H1 (cell line): ENCODE measurements around the gene TRAF1. TPM values are rescaled to one million over a fixed set of nuclear protein-coding genes. Genes with fewer than 3 reads are reported as not detected.

Experiments used
- CTCF ChIA-PET: fragments of 300-600 bp; sonication (Branson Sonifier 250); formaldehyde crosslinking; loops from one replicate; lab custom pipeline; 2021; ENCODE audit not compliant: partially characterized antibody; lab: Charles Lee
- POLR2A ChIA-PET: fragments of 300-600 bp; sonication (Branson Sonifier 250); formaldehyde crosslinking; loops from one replicate; lab custom pipeline; 2021; ENCODE audit warnings: inconsistent platforms; ENCODE audit not compliant: partially characterized antibody; lab: Charles Lee
- DNase-seq, 2 experiments: peaks; one replicate each; pipeline versions ENCODE4 v3.0.0 to v3.0.0-alpha.2; 2010 to 2022; ENCODE audit warnings: low spot score in 2 of 2, low read depth in 1 of 2, mixed read lengths in 1 of 2
- FAIRE-seq: peaks from 2 replicates; lab custom pipeline; 2011; peaks lifted over from hg19 to GRCh38; lab: Jason Lieb, UNC
- H2AFZ ChIP-seq: 2 replicates; pipeline ENCODE4 v1.8.1; 2012; ENCODE audit warnings: low read length, inconsistent platforms
- H2AK5ac ChIP-seq: 2 replicates; pipeline ENCODE4 v1.6.1; 2013; ENCODE audit warnings: low read depth, low read length
- H2BK120ac ChIP-seq: replicated peaks from 2 replicates; pipeline ENCODE3; 2013; ENCODE audit warnings: low read depth, low read length, inconsistent platforms
- H2BK12ac ChIP-seq: 2 replicates; pipeline ENCODE4 v1.6.1; 2013; ENCODE audit warnings: low read depth, low read length
- H2BK15ac ChIP-seq: 2 replicates; pipeline ENCODE4 v1.6.1; 2013; ENCODE audit warnings: low read length
- H2BK20ac ChIP-seq: 2 replicates; pipeline ENCODE4 v1.6.1; 2013; ENCODE audit warnings: low read length
- H2BK5ac ChIP-seq: 2 replicates; pipeline ENCODE4 v1.6.1; 2013; ENCODE audit warnings: low read depth, low read length
- H3K14ac ChIP-seq: 2 replicates; pipeline ENCODE4 v1.6.1; 2013; ENCODE audit warnings: inconsistent platforms; ENCODE audit not compliant: insufficient read length
- H3K18ac ChIP-seq: 2 replicates; pipeline ENCODE4 v1.6.1; 2013; ENCODE audit warnings: low read length; ENCODE audit errors: extremely low read depth
- H3K23ac ChIP-seq: 2 replicates; pipeline ENCODE4 v1.6.1; 2013; ENCODE audit warnings: inconsistent platforms; ENCODE audit not compliant: insufficient read length
- H3K23me2 ChIP-seq: 2 replicates; pipeline ENCODE4 v1.6.1; 2013; ENCODE audit warnings: low read depth, low read length
- H3K27ac ChIP-seq: 2 replicates; pipeline ENCODE4 v1.6.1; 2011; ENCODE audit warnings: low read depth, low read length, inconsistent platforms
- H3K27me3 ChIP-seq, 4 experiments: replicated peaks in 1 of 4; 1 replicate in 1 of 4; 2 replicates in 3 of 4; pipeline versions ENCODE4 v1.6.1 to v1.8.1; 2011 to 2013; ENCODE audit warnings: low read length in 3 of 4, mild to moderate bottlenecking in 3 of 4, inconsistent platforms in 2 of 4, mixed read lengths in 2 of 4, moderate library complexity in 1 of 4; ENCODE audit not compliant: control insufficient read depth in 3 of 4, insufficient read depth in 3 of 4; ENCODE audit errors: extremely low read depth in 1 of 4
- H3K36me3 ChIP-seq, 4 experiments: 2 replicates each; pipeline versions ENCODE4 v1.6.1 to v1.8.1; 2011 to 2013; ENCODE audit warnings: mild to moderate bottlenecking in 4 of 4, low read length in 3 of 4, moderate library complexity in 2 of 4, control low read depth in 1 of 4, inconsistent platforms in 1 of 4; ENCODE audit not compliant: insufficient read depth in 4 of 4, control insufficient read depth in 2 of 4
- H3K4ac ChIP-seq: replicated peaks from 2 replicates; pipeline ENCODE3; 2013; ENCODE audit warnings: low read length, low read depth, mixed read lengths, inconsistent platforms; ENCODE audit not compliant: insufficient read length
- H3K4me1 ChIP-seq, 4 experiments: replicated peaks in 1 of 4; 1 replicate in 1 of 4; 2 replicates in 3 of 4; pipeline versions ENCODE4 v1.6.1 to v1.8.1; 2011 to 2013; ENCODE audit warnings: low read length in 3 of 4, inconsistent platforms in 2 of 4, mixed read lengths in 1 of 4; ENCODE audit not compliant: insufficient read depth in 4 of 4, control insufficient read depth in 3 of 4
- H3K4me2 ChIP-seq, 2 experiments: 2 replicates each; pipeline versions ENCODE4 v1.6.1 to v1.8.1; 2011 to 2013; ENCODE audit warnings: low read depth in 2 of 2, low read length in 2 of 2, control low read depth in 1 of 2, inconsistent platforms in 1 of 2, mild to moderate bottlenecking in 1 of 2; ENCODE audit not compliant: insufficient read depth in 1 of 2
- H3K4me3 ChIP-seq, 4 experiments: fragments of 200-600, 300-600 bp in 1 of 4; sonication (generic), shearing (Covaris generic), sonication (Bioruptor Twin) in 1 of 4; 2 replicates each; pipeline versions ENCODE4 v1.5.1 to v1.8.1; 2011 to 2016; ENCODE audit warnings: low read length in 4 of 4, low read depth in 3 of 4, control low read depth in 2 of 4, inconsistent platforms in 2 of 4, mild to moderate bottlenecking in 2 of 4, mixed read lengths in 1 of 4, moderate library complexity in 1 of 4; ENCODE audit not compliant: insufficient read depth in 2 of 4; ENCODE audit errors: extremely low read depth in 1 of 4
- H3K56ac ChIP-seq: replicated peaks from 2 replicates; pipeline ENCODE3; 2013; ENCODE audit warnings: low read depth, mild to moderate bottlenecking, mixed read lengths, low read length, inconsistent platforms; ENCODE audit not compliant: insufficient read length
- H3K79me1 ChIP-seq: 2 replicates; pipeline ENCODE4 v1.6.1; 2013; ENCODE audit warnings: low read depth, low read length, control low read depth
- H3K79me2 ChIP-seq, 2 experiments: 2 replicates each; pipeline versions ENCODE4 v1.6.1 to v1.8.1; 2012 to 2013; ENCODE audit warnings: low read length in 2 of 2, mild to moderate bottlenecking in 2 of 2, inconsistent platforms in 1 of 2; ENCODE audit not compliant: insufficient read depth in 2 of 2, control insufficient read depth in 1 of 2
- H3K9ac ChIP-seq, 4 experiments: replicated peaks in 1 of 4; 1 replicate in 1 of 4; 2 replicates in 3 of 4; pipeline versions ENCODE4 v1.6.1 to v1.8.1; 2011 to 2013; ENCODE audit warnings: low read depth in 3 of 4, low read length in 3 of 4, control low read depth in 2 of 4, mild to moderate bottlenecking in 2 of 4, moderate library complexity in 2 of 4, inconsistent platforms in 1 of 4; ENCODE audit errors: extremely low read depth in 1 of 4
- H3K9me3 ChIP-seq, 2 experiments: 2 replicates each; pipeline versions ENCODE4 v1.6.1 to v1.8.1; 2012 to 2013; ENCODE audit warnings: mild to moderate bottlenecking in 2 of 2, moderate library complexity in 2 of 2, control low read depth in 1 of 2, inconsistent platforms in 1 of 2, low read depth in 1 of 2, low read length in 1 of 2, mixed read lengths in 1 of 2; ENCODE audit not compliant: insufficient read depth in 2 of 2
- H4K20me1 ChIP-seq, 2 experiments: replicated peaks in 1 of 2; 2 replicates each; pipeline versions ENCODE3 to v1.8.1; 2011 to 2013; ENCODE audit warnings: inconsistent platforms in 2 of 2, low read length in 2 of 2, mild to moderate bottlenecking in 1 of 2; ENCODE audit not compliant: insufficient read depth in 2 of 2, control insufficient read depth in 1 of 2
- H4K5ac ChIP-seq: 2 replicates; pipeline ENCODE4 v1.6.1; 2013; ENCODE audit warnings: low read length, low read depth, mixed read lengths, inconsistent platforms; ENCODE audit not compliant: insufficient read length
- H4K8ac ChIP-seq: 2 replicates; pipeline ENCODE4 v1.8.0; 2013; ENCODE audit warnings: mild to moderate bottlenecking, moderate library complexity, low read length, inconsistent platforms; ENCODE audit not compliant: insufficient read depth; ENCODE audit errors: extremely low read depth
- H4K91ac ChIP-seq: replicated peaks from 2 replicates; pipeline ENCODE3; 2013; ENCODE audit warnings: low read length, mixed read lengths, inconsistent platforms; ENCODE audit not compliant: insufficient read length
- BCL11A ChIP-seq, 2 experiments: IDR thresholded peaks; one replicate each; pipeline ENCODE4 v1.6.1; 2011; ENCODE audit warnings: low read depth in 2 of 2, low read length in 2 of 2, mild to moderate bottlenecking in 2 of 2
- KDM5A ChIP-seq: fragments of 200-600 bp; IDR thresholded peaks from 2 replicates; pipeline ENCODE4 v1.7.1; 2012; ENCODE audit warnings: mild to moderate bottlenecking, low read length, inconsistent platforms, mixed read lengths
- PHF8 ChIP-seq: fragments of 200-600 bp; sonication (generic); conservative IDR thresholded peaks from 2 replicates; pipeline ENCODE4 v1.7.1; 2012; ENCODE audit warnings: low read depth, mild to moderate bottlenecking, inconsistent platforms, low read length, moderate library complexity
- WGBS, 2 experiments: shearing (Covaris generic) in 1 of 2; methylation state at CpG; one replicate each; pipeline versions ENCODE4 v1.1.6 to v1.1.7; 2013 to 2015; ENCODE audit warnings: low lambda C conversion rate in 2 of 2, mixed read lengths in 2 of 2, inconsistent platforms in 1 of 2, low coverage in 1 of 2, missing lambda C conversion rate in 1 of 2; ENCODE audit not compliant: insufficient replicate concordance in 2 of 2, insufficient coverage in 1 of 2, insufficient read length in 1 of 2; ENCODE audit errors: extremely low coverage in 1 of 2, missing lambda C conversion rate in 1 of 2; 5-methylcytosine and 5-hydroxymethylcytosine counted together
- polyA plus RNA-seq, 7 experiments: library from polyadenylated mRNA; depleted of rRNA in 3 of 7; stranded (reverse) in 5 of 7; unstranded in 2 of 7; fragments of >200 nt in 5 of 7; fragments of 200-250 nt in 2 of 7; gene quantifications; 1 replicate in 5 of 7; 2 replicates in 1 of 7; 4 replicates in 1 of 7; pipeline versions ENCODE4 v1.2.1 to v1.2.3, GENCODE V29; 2011 to 2013; ENCODE audit warnings: missing spikeins in 2 of 7, mixed read lengths in 2 of 7
- total RNA-seq: library from RNA; stranded (reverse); fragmentation: NEBNext Ultra II Directional; extraction: Animal tissue kit (Norgen Biotek cat#: 25700); gene quantifications from 2 replicates; pipeline ENCODE4 v1.2.1, GENCODE V29; 2021

TRAF1 gene
- total and polyA plus RNA-seq, 2 of the 8 experiments (the other 6 are each of a cell fraction or from before 2014, with no cell fraction given) = 1.6 to 3.2 TPM

DNA sequence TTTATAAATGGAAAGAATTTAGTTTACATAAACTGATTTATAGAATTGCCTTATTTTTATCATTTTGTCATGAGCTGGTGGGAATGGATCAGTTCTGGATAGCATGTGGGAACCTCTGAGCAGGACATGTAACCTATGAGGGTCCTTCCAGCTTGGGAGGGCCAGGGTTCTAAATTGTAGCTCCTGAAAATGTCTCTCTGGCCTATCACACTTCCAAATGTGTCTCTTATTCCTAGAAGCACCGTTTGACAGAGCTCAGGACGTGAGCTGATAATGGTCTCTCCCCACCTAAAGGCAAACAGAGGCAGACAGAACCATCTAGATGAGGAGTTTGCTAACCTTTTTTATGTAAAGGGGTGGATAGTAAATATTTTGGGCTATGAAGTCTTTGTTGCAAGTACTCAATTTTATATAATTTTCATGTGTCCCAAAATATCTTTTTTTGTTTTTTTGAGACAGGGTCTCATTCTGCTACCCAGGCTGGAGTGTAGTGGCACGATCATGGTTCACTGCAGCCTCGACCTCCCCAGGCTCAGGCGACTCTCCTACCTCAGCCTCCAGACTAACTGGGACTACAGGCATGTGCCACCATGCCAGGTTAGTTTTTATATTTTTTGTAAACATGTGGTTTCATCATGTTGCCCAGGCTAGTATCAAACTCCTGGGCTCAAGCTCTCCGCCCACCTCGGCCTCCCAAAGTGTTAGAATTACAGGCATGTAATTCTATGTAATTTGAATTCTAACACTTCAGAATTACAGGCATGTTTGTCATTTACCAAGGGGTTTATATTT lies 4.0 kb downstream of the TRAF1 start:
- Histone ChIP-seq H3K23me2 (no peaks in the 10 kb centered on the region), H4K20me1 (no peaks in the 10 kb centered on the region), H3K4me2 (no peak overlapping the region), H2AK5ac (no peak overlapping the region), H2BK5ac (no peak overlapping the region), H3K23ac (no peak overlapping the region), H2BK12ac (no peak overlapping the region), H3K79me1 (no peaks in the 10 kb centered on the region), H3K9me3 (no peaks in the 10 kb centered on the region), H2BK15ac (no peak overlapping the region), H3K27ac (no peak overlapping the region), H4K91ac (no peak overlapping the region), H3K36me3 (no peaks in the 10 kb centered on the region; a peak in 1 of 8 replicates), H2AFZ (no peak overlapping the region), H3K56ac (no peak overlapping the region), H3K79me2 (no peaks in the 10 kb centered on the region), H3K18ac (no peak overlapping the region), H3K27me3 (peaks cover 0 to 2% (median 0%) of the 10 kb centered on the region in 4 experiments; a peak in 1 of 7 replicates), H3K4me1 (peaks cover 0 to 20% (median 9%) of the 10 kb centered on the region in 4 experiments; a peak in 6 of 7 replicates), H2BK120ac (no peak overlapping the region), H2BK20ac (no peak overlapping the region), H4K8ac (no peak overlapping the region), H3K4me3 (no peak overlapping the region), H3K14ac (no peak overlapping the region), H3K9ac (no peak overlapping the region), H4K5ac (no peak overlapping the region), H3K4ac (no peak overlapping the region)
- POLR2A ChIA-PET = interaction anchor here (0.8 to 1.0 kb wide), 3 partner anchors 9 to 17 kb away, joined by 3 read pairs; no protein-coding TSS in a partner anchor
- FAIRE-seq (no peak), DNase-seq (no peak)
- 77% methylated on average over 7 of the region's 7 CpGs; no CpG with 5 or more reads in 1 of the 2 experiments for WGBS, 2 experiments
- CTCF ChIA-PET = interaction anchor here (1.1 to 3.0 kb wide), 9 partner anchors 10 to 60 kb away, joined by 3 to 16 read pairs (median 5); no protein-coding TSS in a partner anchor
- TF ChIP-seq BCL11A (IDR thresholded peaks at IDR 0.05; ENCODE audit: low read depth in 2 of 2, low read length in 2 of 2) (no peak), KDM5A (no peak), PHF8 (no peak)
